IMR-90 (cell line): ENCODE results near the gene SMIM29. TPM values are rescaled to one million over a fixed set of nuclear protein-coding genes. Genes with fewer than 3 reads are reported as not detected.
A peak's percentile ranks its signal among the peaks of the same experiment; 100 is the strongest.

Experiments used
- ATAC-seq: fragments of 200-7000 bp; cut with Tn5 transposase; 2 replicates; pipeline ENCODE4 v1.9.1; 2020; ENCODE audit warnings: low read depth, mild to moderate bottlenecking, moderate library complexity
- BruUV-seq: library from RNA; stranded (reverse); fragments of 400-500 nt; replicated peaks from 2 replicates; lab custom pipeline; 2021; lab: Mats Ljungman, UMichigan
- CTCF ChIA-PET: fragments of 300-600 bp; formaldehyde crosslinking; extraction: SDS; loops from one replicate; lab custom pipeline; 2021; ENCODE audit warnings: antibody characterized with exemption; lab: Yijun Ruan, JAX
- POLR2A ChIA-PET: fragments of 300-600 bp; sonication (Branson Sonifier 250); formaldehyde crosslinking; loops from one replicate; lab custom pipeline; 2022; ENCODE audit warnings: antibody characterized with exemption; ENCODE audit not compliant: unreplicated experiment; lab: Charles Lee
- DNase-seq: peaks from one replicate; pipeline ENCODE4 v3.0.0; 2013
- H2AFZ ChIP-seq: replicated peaks from 2 replicates; pipeline ENCODE3; 2013; ENCODE audit warnings: low read length, mild to moderate bottlenecking; ENCODE audit not compliant: poor library complexity
- H2AK5ac ChIP-seq: 2 replicates; pipeline ENCODE4 v1.6.1; 2013; ENCODE audit warnings: low read depth, low read length, inconsistent platforms
- H2AK9ac ChIP-seq: replicated peaks from 2 replicates; pipeline ENCODE3; 2013; ENCODE audit warnings: mild to moderate bottlenecking, low read depth, low read length, moderate library complexity; ENCODE audit not compliant: poor library complexity
- H2BK120ac ChIP-seq: 2 replicates; pipeline ENCODE4 v1.6.1; 2013; ENCODE audit warnings: low read depth, low read length, inconsistent platforms
- H2BK15ac ChIP-seq: 3 replicates; pipeline ENCODE4 v1.6.1; 2013; ENCODE audit warnings: low read depth, low read length, inconsistent platforms
- H2BK20ac ChIP-seq: 2 replicates; pipeline ENCODE4 v1.6.1; 2013; ENCODE audit warnings: low read depth, mild to moderate bottlenecking, inconsistent platforms, low read length, moderate library complexity
- H2BK5ac ChIP-seq: 2 replicates; pipeline ENCODE4 v1.6.1; 2013; ENCODE audit warnings: mild to moderate bottlenecking, low read depth, low read length, inconsistent platforms; ENCODE audit not compliant: poor library complexity, severe bottlenecking
- H3K14ac ChIP-seq: replicated peaks from 2 replicates; pipeline ENCODE4 v1.6.1; 2013; ENCODE audit warnings: low read depth, low read length, inconsistent platforms
- H3K18ac ChIP-seq: 2 replicates; pipeline ENCODE4 v1.6.1; 2013; ENCODE audit warnings: low read depth, low read length, control low read depth
- H3K23ac ChIP-seq: 2 replicates; pipeline ENCODE4 v1.6.1; 2013; ENCODE audit warnings: low read depth, low read length, inconsistent platforms
- H3K27ac ChIP-seq: 2 replicates; pipeline ENCODE4 v1.5.1; 2013; ENCODE audit warnings: mild to moderate bottlenecking, control low read depth, low read length; ENCODE audit not compliant: insufficient read depth
- H3K27me3 ChIP-seq: 2 replicates; pipeline ENCODE4 v1.6.1; 2013; ENCODE audit warnings: low read length; ENCODE audit not compliant: control insufficient read depth, insufficient read depth
- H3K36me3 ChIP-seq: 2 replicates; pipeline ENCODE4 v1.6.1; 2013; ENCODE audit warnings: low read length, mixed read lengths; ENCODE audit not compliant: control insufficient read depth, insufficient read depth
- H3K4ac ChIP-seq: 2 replicates; pipeline ENCODE4 v1.6.1; 2013; ENCODE audit warnings: low read depth, low read length, inconsistent platforms
- H3K4me1 ChIP-seq: 2 replicates; pipeline ENCODE4 v1.6.1; 2013; ENCODE audit warnings: low read length, mixed read lengths; ENCODE audit not compliant: control insufficient read depth, insufficient read depth
- H3K4me2 ChIP-seq: 2 replicates; pipeline ENCODE4 v1.6.1; 2013; ENCODE audit warnings: low read depth, mild to moderate bottlenecking, control low read depth, low read length, moderate library complexity
- H3K4me3 ChIP-seq: 2 replicates; pipeline ENCODE4 v1.5.1; 2013; ENCODE audit warnings: low read depth, mild to moderate bottlenecking, control low read depth, low read length, moderate library complexity; ENCODE audit not compliant: insufficient read depth
- H3K56ac ChIP-seq: 2 replicates; pipeline ENCODE4 v1.6.1; 2013; ENCODE audit warnings: low read length, inconsistent platforms; ENCODE audit not compliant: insufficient read depth; ENCODE audit errors: extremely low read depth
- H3K79me1 ChIP-seq, 2 experiments: 2 replicates each; pipeline ENCODE4 v1.6.1; 2013; ENCODE audit warnings: low read length in 2 of 2, inconsistent platforms in 1 of 2, low read depth in 1 of 2
- H3K9ac ChIP-seq: 2 replicates; pipeline ENCODE4 v1.6.1; 2013; ENCODE audit warnings: low read depth, low read length, control low read depth
- H3K9me1 ChIP-seq: 2 replicates; pipeline ENCODE4 v1.6.1; 2013; ENCODE audit warnings: low read length, inconsistent platforms; ENCODE audit not compliant: insufficient read depth
- H3K9me3 ChIP-seq: 2 replicates; pipeline ENCODE4 v1.6.1; 2013; ENCODE audit warnings: low read length; ENCODE audit not compliant: control insufficient read depth, insufficient read depth
- H4K20me1 ChIP-seq: 2 replicates; pipeline ENCODE4 v1.6.1; 2013; ENCODE audit warnings: low read length, inconsistent platforms; ENCODE audit not compliant: insufficient read depth
- H4K5ac ChIP-seq: 2 replicates; pipeline ENCODE4 v1.6.1; 2013; ENCODE audit warnings: mild to moderate bottlenecking, low read depth, low read length, control low read depth
- H4K8ac ChIP-seq, 2 experiments: 2 replicates each; pipeline ENCODE4 v1.6.1; 2013; ENCODE audit warnings: low read depth in 2 of 2, low read length in 2 of 2, control low read depth in 1 of 2, inconsistent platforms in 1 of 2
- H4K91ac ChIP-seq: 2 replicates; pipeline ENCODE4 v1.6.1; 2013; ENCODE audit warnings: low read depth, low read length, inconsistent platforms; ENCODE audit not compliant: insufficient read depth
- BHLHE40 ChIP-seq: fragments of 150-350 bp; IDR thresholded peaks from 2 replicates; pipeline ENCODE4 v1.6.1; 2016; ENCODE audit warnings: mild to moderate bottlenecking, low read depth, low read length
- CEBPB ChIP-seq: IDR thresholded peaks from 2 replicates; pipeline ENCODE4 v1.6.1; 2012; ENCODE audit warnings: low read depth, low read length, improper control_type of control experiment
- CHD1 ChIP-seq: IDR thresholded peaks from 2 replicates; pipeline ENCODE4 v1.6.1; 2012; ENCODE audit warnings: low read depth, low read length, improper control_type of control experiment
- CTCF ChIP-seq: conservative IDR thresholded peaks from 2 replicates; pipeline ENCODE4 v1.5.1; 2012; ENCODE audit warnings: mild to moderate bottlenecking, low read depth, low read length, improper control_type of control experiment
- ELK1 ChIP-seq: fragments of 150-350 bp; IDR thresholded peaks from 2 replicates; pipeline ENCODE4 v1.6.1; 2016; ENCODE audit warnings: low read depth, mild to moderate bottlenecking, low read length, moderate library complexity, borderline replicate concordance
- FOS ChIP-seq: fragments of 150-350 bp; IDR thresholded peaks from 2 replicates; pipeline ENCODE4 v1.6.1; 2016; ENCODE audit warnings: low read depth, low read length
- MAFK ChIP-seq: IDR thresholded peaks from 2 replicates; pipeline ENCODE4 v1.6.1; 2012; ENCODE audit warnings: low read depth, low read length, improper control_type of control experiment
- MAZ ChIP-seq: IDR thresholded peaks from 2 replicates; pipeline ENCODE4 v1.6.1; 2012; ENCODE audit warnings: low read depth, mild to moderate bottlenecking, low read length, improper control_type of control experiment, moderate library complexity, borderline replicate concordance
- MXI1 ChIP-seq: IDR thresholded peaks from 2 replicates; pipeline ENCODE4 v1.6.1; 2012; ENCODE audit warnings: low read depth, mild to moderate bottlenecking, low read length, moderate library complexity, borderline replicate concordance
- NFE2L2 ChIP-seq: fragments of 150-350 bp; IDR thresholded peaks from 2 replicates; pipeline ENCODE4 v1.6.1; 2016; ENCODE audit warnings: low read depth, mild to moderate bottlenecking, low read length
- POLR2A ChIP-seq: IDR thresholded peaks from 2 replicates; pipeline ENCODE4 v1.6.1; 2012; ENCODE audit warnings: mild to moderate bottlenecking, low read depth, low read length
- RAD21 ChIP-seq: IDR thresholded peaks from 2 replicates; pipeline ENCODE4 v1.6.1; 2012; ENCODE audit warnings: low read length, improper control_type of control experiment
- RCOR1 ChIP-seq: IDR thresholded peaks from 2 replicates; pipeline ENCODE4 v1.6.1; 2012; ENCODE audit warnings: mild to moderate bottlenecking, low read length, improper control_type of control experiment; ENCODE audit not compliant: insufficient replicate concordance
- RFX5 ChIP-seq: IDR thresholded peaks from 2 replicates; pipeline ENCODE4 v1.8.0; 2012; ENCODE audit warnings: low read depth, mild to moderate bottlenecking, low read length, moderate library complexity
- USF2 ChIP-seq: fragments of 150-350 bp; IDR thresholded peaks from 2 replicates; pipeline ENCODE4 v1.6.1; 2017; ENCODE audit warnings: mild to moderate bottlenecking, antibody characterized with exemption, low read length, low read depth
- WGBS, 2 experiments: methylation state at CpG; one replicate each; pipeline versions ENCODE4 v1.1.5 to v1.1.7; 2013; ENCODE audit warnings: missing lambda C conversion rate in 2 of 2; ENCODE audit not compliant: insufficient read length in 1 of 2; ENCODE audit errors: extremely low coverage in 2 of 2; 5-methylcytosine and 5-hydroxymethylcytosine counted together
- dilution Hi-C: fragments of 300-500 bp; cut with HindIII; formaldehyde crosslinking; loops from one replicate; pipeline ENCODE4 v1.14.3; 2018; ENCODE audit warnings: low sequenced_read_pairs; ENCODE audit not compliant: unreplicated experiment
- in situ Hi-C: fragments of 300-500 bp; cut with MboI; formaldehyde crosslinking; loops from 3 replicates; pipeline ENCODE4 v1.14.3; 2019; ENCODE audit warnings: low sequenced_read_pairs, inconsistent platforms, mixed read lengths
- intact Hi-C: fragments of 100-400 bp; cut with micrococcal nuclease; formaldehyde crosslinking; loops from 2 replicates; pipeline ENCODE4 v1.10.0; 2022
- polyA plus RNA-seq, 3 experiments: library from polyadenylated mRNA; depleted of rRNA; stranded (reverse); fragments of >200 nt; gene quantifications; 2 replicates each; pipeline ENCODE4 v1.2.3, GENCODE V29; 2012; ENCODE audit warnings: low replicate concordance in 1 of 3
- total RNA-seq: library from RNA; depleted of rRNA; stranded (reverse); fragments of >200 nt; gene quantifications from 2 replicates; pipeline ENCODE4 v1.2.3, GENCODE V29; 2012

Gene SMIM29
- total and polyA plus RNA-seq, 2 of the 4 experiments (the other 2 are of a cell fraction): 8.4 to 28.9 TPM

DNA sequence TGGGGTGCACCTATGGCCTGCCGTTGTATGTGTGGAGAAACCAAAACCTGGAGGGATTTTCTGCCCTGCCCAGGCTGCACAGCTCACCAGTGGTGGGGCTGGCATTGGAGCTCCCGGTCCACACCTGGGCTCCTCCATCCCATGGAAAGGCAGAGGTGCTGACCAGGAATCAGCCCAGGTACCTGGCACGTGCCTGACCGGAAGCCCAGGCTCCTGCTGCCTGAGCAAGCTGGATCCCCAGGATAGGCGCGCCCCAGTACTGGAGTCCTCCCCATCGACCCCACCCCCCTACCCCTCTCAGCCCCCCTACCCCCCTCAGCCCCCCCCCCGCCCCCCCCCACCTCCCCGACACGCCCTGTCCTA lies 52.0 kb downstream of the SMIM29 start:
- Histone ChIP-seq H3K79me1 (no peaks in the 10 kb centered on the region), H3K23ac (no peak overlapping the region; the same call in 1 of the 2 replicates), H4K5ac (no peak overlapping the region), H3K9me1 (0 out of 2 replicates have a peak, but pooled peaks cover 6% of the 10 kb centered on the region), H2AFZ (peak overlapping the region; percentile 99), H2BK20ac (no peak overlapping the region; the same call in 1 of the 2 replicates), H3K56ac (no peak overlapping the region), H3K27me3 (no peaks in the 10 kb centered on the region), H3K27ac (no peak overlapping the region; the same call in 1 of the 2 replicates), H3K18ac (no peak overlapping the region), H3K4me3 (0 out of 2 replicates have a peak overlapping the region, but pooled peaks have one; percentile 39), H3K4me2 (peak overlapping the region; percentile 93; the same call in 1 of the 2 replicates), H2BK15ac (peak overlapping the region; percentile 15; the same call in 1 of the 3 replicates), H3K14ac (peak overlapping the region; percentile 79; the same call in 1 of the 2 replicates), H2BK5ac (no peak overlapping the region), H3K4me1 (peaks cover 5% of the 10 kb centered on the region), H4K20me1 (no peaks in the 10 kb centered on the region), H3K4ac (no peak overlapping the region; the same call in 1 of the 2 replicates), H2AK5ac (peak overlapping the region; percentile 85; the same call in 1 of the 2 replicates), H3K9me3 (no peaks in the 10 kb centered on the region), H3K9ac (0 out of 2 replicates have a peak overlapping the region, but pooled peaks have one; percentile 36), H2AK9ac (no peak overlapping the region), H4K91ac (0 out of 2 replicates have a peak overlapping the region, but pooled peaks have one; percentile 85), H3K36me3 (no peaks in the 10 kb centered on the region), H4K8ac (peak overlapping the region; percentile 82 to 89; a peak in 3 of 4 replicates), H2BK120ac (no peak overlapping the region)
- WGBS, 2 experiments: 61% methylated on average over 2 of the region's 10 CpGs; no CpG with 5 or more reads in 1 of the 2 experiments
- BruUV-seq: no TSS peak
- in situ Hi-C loops (loop anchor here (10.0 kb wide), 1 partner anchor 408 kb away; no protein-coding TSS in a partner anchor), dilution Hi-C loops (no loop called here), intact Hi-C loops (loop anchor here (1.0 to 5.0 kb wide), 4 partner anchors 40 to 412 kb away; partner anchors contain the start of genes HMGA1 and SMIM29)
- POLR2A ChIA-PET: no interaction called here
- CTCF ChIA-PET: interaction anchor here (0.6 to 2.4 kb wide), 6 partner anchors 11 to 269 kb away, joined by 3 to 12 read pairs (median 4); partner anchors contain the start of gene HMGA1
- DNase-seq (no peak), ATAC-seq (no peak)
- TF ChIP-seq FOS (no peak), RCOR1 (no peak), MAFK (no peak), CTCF (no peak), POLR2A (no peak), MAZ (no peak), MXI1 (no peak), USF2 (no peak), CEBPB (no peak), CHD1 (no peak), RFX5 (no peak), RAD21 (no peak), BHLHE40 (no peak), ELK1 (no peak), NFE2L2 (no peak)
